ENCODE data around the gene SLCO4A1.

SLCO4A1 gene

DNA sequence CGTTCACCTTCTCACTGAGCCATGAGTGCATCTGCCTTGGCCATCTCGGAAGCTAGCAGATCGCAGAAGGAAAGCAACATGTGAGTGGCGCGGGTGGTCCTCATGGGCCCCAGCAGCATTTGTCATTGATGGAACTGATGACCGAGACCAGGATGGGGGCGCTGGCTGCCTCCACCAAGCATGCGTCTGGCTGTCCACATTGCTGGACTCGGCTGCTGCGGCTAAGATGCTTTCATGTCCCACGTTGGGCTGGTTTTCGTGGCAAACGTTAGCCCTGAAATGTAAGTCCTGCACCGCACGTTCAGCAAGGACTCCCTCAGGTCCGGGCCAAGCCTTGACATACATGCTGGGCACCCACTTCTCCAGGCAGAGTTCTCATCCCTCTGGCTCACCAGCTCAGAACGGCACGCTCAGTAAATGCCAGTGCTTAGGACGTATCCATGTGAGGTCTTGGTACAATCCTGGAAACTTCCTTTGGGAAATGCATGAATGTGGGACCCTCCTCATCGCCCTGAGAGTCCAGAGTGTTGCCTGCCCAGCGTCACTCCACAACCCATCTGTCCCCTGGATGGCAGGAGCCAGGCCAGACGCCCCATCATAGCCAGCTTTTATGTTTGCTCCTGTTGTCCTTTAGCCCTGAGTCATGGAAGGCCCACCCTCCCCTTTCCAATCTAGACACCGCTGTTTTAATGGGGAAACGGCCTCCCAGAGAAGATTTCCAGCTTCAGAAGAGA lies 8.4 kb downstream of the SLCO4A1 start:
- H2BK5ac ChIP-seq (ENCODE audit: low read depth, low read length, poor library complexity): no peak overlapping the region
- no peaks in the 10 kb centered on the region for H3K27me3 ChIP-seq (ENCODE audit: insufficient read depth, low read length)
- no peak overlapping the region for H3K27ac ChIP-seq (ENCODE audit: low read depth, low read length)
- H3K79me2 ChIP-seq (ENCODE audit: control insufficient read depth, insufficient read depth, low read length, poor library complexity): no peaks in the 10 kb centered on the region
- WGBS (ENCODE audit: extremely low coverage, insufficient coverage, insufficient read length): no CpG with 5 or more reads among the region's 24 CpGs
- H3K9me3 ChIP-seq (ENCODE audit: insufficient read depth, low read depth, low read length): peaks cover 1% of the 10 kb centered on the region
- H4K91ac ChIP-seq (ENCODE audit: low read depth, low read length): no peak overlapping the region
- no peak overlapping the region for H3K14ac ChIP-seq (ENCODE audit: low read length)
- H3K36me3 ChIP-seq (ENCODE audit: control insufficient read depth in 1 of 2, insufficient read depth in 2 of 2, low read length in 2 of 2): no peaks in the 10 kb centered on the region
- H3K79me1 ChIP-seq (ENCODE audit: low read length): no peaks in the 10 kb centered on the region
- no peak overlapping the region for H3K18ac ChIP-seq (ENCODE audit: low read length)
- H3K9ac ChIP-seq (ENCODE audit: low read length): no peak overlapping the region
- H2BK120ac ChIP-seq (ENCODE audit: insufficient read depth, low read length, poor library complexity): no peak overlapping the region
- H3K4me2 ChIP-seq (ENCODE audit: low read length): no peak overlapping the region
- no peak overlapping the region for H2AFZ ChIP-seq (ENCODE audit: insufficient read depth, low read length, poor library complexity)
- no peak overlapping the region for H4K12ac ChIP-seq (ENCODE audit: low read depth, low read length)
- no peak overlapping the region for H3K23ac ChIP-seq (ENCODE audit: low read length)
- no peak overlapping the region for H2AK5ac ChIP-seq (ENCODE audit: low read length)
- H2BK12ac ChIP-seq (ENCODE audit: low read length): no peak overlapping the region
- no peak overlapping the region for H3K4me3 ChIP-seq (ENCODE audit: low read depth, low read length)
- H4K8ac ChIP-seq (ENCODE audit: low read depth, low read length): no peak overlapping the region
- DNase-seq: no peak
- H3K4me1 ChIP-seq (ENCODE audit: control insufficient read depth in 1 of 2, insufficient read depth in 2 of 2, low read length in 2 of 2): peaks cover 7 to 12% of the 10 kb centered on the region in 2 experiments
- H3K4ac ChIP-seq (ENCODE audit: low read depth, low read length): no peak overlapping the region

DNA sequence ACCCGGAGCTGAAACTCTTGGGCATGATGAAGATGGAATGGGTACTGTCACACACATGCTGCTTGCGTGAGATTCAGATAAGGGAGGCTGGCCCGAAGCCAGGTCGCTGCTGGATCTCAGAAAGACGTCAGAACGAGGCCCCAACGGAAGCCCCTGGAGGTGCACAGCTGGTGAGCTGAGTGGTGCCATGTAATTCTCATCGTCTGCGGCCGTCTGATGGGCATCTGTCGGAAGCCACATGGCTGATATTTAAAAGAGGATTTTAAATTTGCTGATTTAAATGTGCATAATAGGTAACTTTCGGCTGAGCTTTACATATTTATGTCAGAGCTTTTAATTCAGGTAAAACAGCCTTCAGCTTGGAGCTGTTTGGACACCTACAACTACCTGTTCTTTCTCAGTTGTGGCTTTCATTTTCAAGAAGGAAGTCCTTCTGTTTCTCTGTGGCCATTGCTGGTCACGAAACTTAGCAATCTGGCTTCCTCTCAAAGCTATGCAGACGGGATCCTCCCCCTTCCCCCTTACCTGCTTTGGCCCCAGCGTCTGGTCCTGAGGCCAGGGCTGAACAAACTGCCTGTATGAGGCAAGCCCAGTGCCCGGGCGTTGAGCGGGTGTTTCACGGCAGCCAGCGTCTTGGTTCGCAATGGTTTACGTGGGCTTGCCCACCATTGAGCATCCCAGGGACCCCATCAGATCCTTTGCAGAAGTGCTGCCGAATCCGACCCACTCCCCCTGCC lies 9.2 kb downstream of the SLCO4A1 start:
- Histone ChIP-seq H4K12ac (ENCODE audit: low read depth, low read length) (peak overlapping the region; percentile 52), H3K27me3 (ENCODE audit: insufficient read depth, low read length) (no peaks in the 10 kb centered on the region), H4K91ac (ENCODE audit: low read depth, low read length) (no peak overlapping the region), H3K18ac (ENCODE audit: low read length) (no peak overlapping the region), H2BK5ac (ENCODE audit: low read depth, low read length, poor library complexity) (peak overlapping the region; percentile 26), H2AFZ (ENCODE audit: insufficient read depth, low read length, poor library complexity) (no peak overlapping the region), H3K4me3 (ENCODE audit: low read depth, low read length) (no peak overlapping the region), H3K4me1 (ENCODE audit: control insufficient read depth in 1 of 2, insufficient read depth in 2 of 2, low read length in 2 of 2) (peaks cover 7 to 12% of the 10 kb centered on the region in 2 experiments), H3K9me3 (ENCODE audit: insufficient read depth, low read depth, low read length) (peaks cover 1% of the 10 kb centered on the region), H3K4me2 (ENCODE audit: low read length) (no peak overlapping the region), H3K9ac (ENCODE audit: low read length) (no peak overlapping the region), H3K27ac (ENCODE audit: low read depth, low read length) (no peak overlapping the region), H3K23ac (ENCODE audit: low read length) (no peak overlapping the region), H2BK12ac (ENCODE audit: low read length) (no peak overlapping the region), H2BK120ac (ENCODE audit: insufficient read depth, low read length, poor library complexity) (no peak overlapping the region), H3K4ac (ENCODE audit: low read depth, low read length) (no peak overlapping the region), H3K36me3 (ENCODE audit: control insufficient read depth in 1 of 2, insufficient read depth in 2 of 2, low read length in 2 of 2) (no peaks in the 10 kb centered on the region), H4K8ac (ENCODE audit: low read depth, low read length) (no peak overlapping the region), H3K14ac (ENCODE audit: low read length) (no peak overlapping the region), H3K79me1 (ENCODE audit: low read length) (no peaks in the 10 kb centered on the region), H2AK5ac (ENCODE audit: low read length) (no peak overlapping the region), H3K79me2 (ENCODE audit: control insufficient read depth, insufficient read depth, low read length, poor library complexity) (no peaks in the 10 kb centered on the region)
- no CpG with 5 or more reads among the region's 24 CpGs for whole genome bisulfite sequencing (ENCODE audit: extremely low coverage, insufficient coverage, insufficient read length)
- DNase-seq: peak; percentile 57 to 64

DNA sequence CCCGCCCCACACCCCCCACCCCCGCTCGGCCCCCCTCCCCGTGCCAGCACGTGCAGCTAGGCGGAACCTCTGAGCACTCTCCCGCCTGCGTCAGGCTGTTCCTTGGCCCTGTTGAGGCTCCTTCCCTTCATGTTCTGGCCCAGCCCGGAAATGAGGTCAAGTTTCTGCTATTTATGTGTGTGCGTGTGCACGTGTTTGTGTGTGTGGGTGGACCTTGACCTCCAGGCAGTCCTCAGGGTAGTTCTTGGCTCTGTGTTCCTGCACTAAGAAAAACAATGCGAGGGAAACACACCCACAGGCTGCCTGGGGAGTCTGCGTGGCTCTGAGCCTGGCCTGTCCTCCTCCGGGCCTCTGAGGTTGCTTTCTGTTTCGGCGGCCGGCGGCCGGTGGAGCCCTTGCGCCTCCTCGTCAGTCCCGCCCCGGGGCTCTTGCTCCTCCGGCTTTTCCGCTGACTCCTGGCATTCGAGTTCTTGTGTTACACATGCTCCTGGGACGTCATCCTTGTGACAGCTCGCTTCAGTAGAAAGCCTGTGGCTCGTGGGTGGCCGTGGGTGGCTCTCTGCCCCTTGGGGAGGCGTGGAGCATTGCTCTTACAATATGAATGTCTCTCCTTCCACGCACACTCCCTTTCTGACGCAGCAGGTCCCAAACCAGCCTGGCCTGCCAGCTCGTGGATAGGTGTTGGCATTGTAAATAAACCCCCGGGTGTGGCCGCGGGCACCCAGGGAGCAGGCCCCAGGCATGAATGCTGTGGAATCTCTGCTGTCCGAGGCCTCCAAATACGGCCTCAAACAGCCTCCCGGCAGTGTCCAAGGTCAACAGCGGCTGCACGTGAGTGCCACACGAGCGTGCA lies 10.0 kb downstream of the SLCO4A1 start:
- Histone ChIP-seq H3K14ac (ENCODE audit: low read length) (no peak overlapping the region), H2BK120ac (ENCODE audit: insufficient read depth, low read length, poor library complexity) (no peak overlapping the region), H3K27ac (ENCODE audit: low read depth, low read length) (peak overlapping the region; percentile 11), H3K4me2 (ENCODE audit: low read length) (peak overlapping the region; percentile 28), H3K79me1 (ENCODE audit: low read length) (no peaks in the 10 kb centered on the region), H4K12ac (ENCODE audit: low read depth, low read length) (no peak overlapping the region), H2BK5ac (ENCODE audit: low read depth, low read length, poor library complexity) (no peak overlapping the region), H2BK12ac (ENCODE audit: low read length) (no peak overlapping the region), H4K8ac (ENCODE audit: low read depth, low read length) (no peak overlapping the region), H3K4me1 (ENCODE audit: control insufficient read depth in 1 of 2, insufficient read depth in 2 of 2, low read length in 2 of 2) (peaks cover 7 to 12% of the 10 kb centered on the region in 2 experiments), H2AK5ac (ENCODE audit: low read length) (no peak overlapping the region), H3K4ac (ENCODE audit: low read depth, low read length) (no peak overlapping the region), H3K9ac (ENCODE audit: low read length) (no peak overlapping the region), H3K4me3 (ENCODE audit: low read depth, low read length) (no peak overlapping the region), H3K27me3 (ENCODE audit: insufficient read depth, low read length) (no peaks in the 10 kb centered on the region), H3K18ac (ENCODE audit: low read length) (no peak overlapping the region), H2AFZ (ENCODE audit: insufficient read depth, low read length, poor library complexity) (no peak overlapping the region), H3K23ac (ENCODE audit: low read length) (no peak overlapping the region), H4K91ac (ENCODE audit: low read depth, low read length) (no peak overlapping the region), H3K9me3 (ENCODE audit: insufficient read depth, low read depth, low read length) (peaks cover 1% of the 10 kb centered on the region), H3K36me3 (ENCODE audit: control insufficient read depth in 1 of 2, insufficient read depth in 2 of 2, low read length in 2 of 2) (no peaks in the 10 kb centered on the region), H3K79me2 (ENCODE audit: control insufficient read depth, insufficient read depth, low read length, poor library complexity) (no peaks in the 10 kb centered on the region)
- DNase-seq: peak; percentile 97 to 98
- WGBS (ENCODE audit: extremely low coverage, insufficient coverage, insufficient read length): no CpG with 5 or more reads among the region's 44 CpGs

DNA sequence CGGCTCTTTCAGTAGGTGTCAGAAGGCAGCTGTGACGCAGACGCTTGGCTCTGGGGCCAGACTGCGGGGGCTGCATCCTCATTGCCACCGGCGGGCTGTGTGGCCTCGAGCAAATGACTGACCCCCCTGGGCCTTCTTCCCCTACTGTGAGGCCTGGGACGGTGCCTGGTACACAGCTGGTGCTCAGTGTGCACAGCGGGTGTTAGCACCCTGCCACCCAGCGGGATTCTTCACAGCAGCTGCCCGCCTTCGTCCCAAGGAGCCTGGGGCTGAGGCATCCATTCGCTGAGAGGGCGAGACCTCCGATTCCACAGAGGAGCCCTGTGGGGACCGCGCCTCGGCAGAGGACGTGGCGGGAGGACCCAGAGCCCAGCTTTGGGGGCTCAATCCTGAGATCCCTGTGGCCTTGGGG lies 10.6 kb downstream of the SLCO4A1 start:
- no peak overlapping the region for H3K14ac ChIP-seq (ENCODE audit: low read length)
- no peak overlapping the region for H2BK5ac ChIP-seq (ENCODE audit: low read depth, low read length, poor library complexity)
- no peak overlapping the region for H2AFZ ChIP-seq (ENCODE audit: insufficient read depth, low read length, poor library complexity)
- no peak overlapping the region for H3K4me3 ChIP-seq (ENCODE audit: low read depth, low read length)
- H2AK5ac ChIP-seq (ENCODE audit: low read length): no peak overlapping the region
- H3K9me3 ChIP-seq (ENCODE audit: insufficient read depth, low read depth, low read length): no peaks in the 10 kb centered on the region
- no peak overlapping the region for H3K4me2 ChIP-seq (ENCODE audit: low read length)
- no peaks in the 10 kb centered on the region for H3K79me2 ChIP-seq (ENCODE audit: control insufficient read depth, insufficient read depth, low read length, poor library complexity)
- H4K8ac ChIP-seq (ENCODE audit: low read depth, low read length): no peak overlapping the region
- H3K36me3 ChIP-seq (ENCODE audit: control insufficient read depth in 1 of 2, insufficient read depth in 2 of 2, low read length in 2 of 2): no peaks in the 10 kb centered on the region
- H4K12ac ChIP-seq (ENCODE audit: low read depth, low read length): no peak overlapping the region
- peaks cover 7 to 12% of the 10 kb centered on the region in 2 experiments for H3K4me1 ChIP-seq (ENCODE audit: control insufficient read depth in 1 of 2, insufficient read depth in 2 of 2, low read length in 2 of 2)
- H4K91ac ChIP-seq (ENCODE audit: low read depth, low read length): no peak overlapping the region
- H3K27ac ChIP-seq (ENCODE audit: low read depth, low read length): peak overlapping the region; percentile 11
- H3K4ac ChIP-seq (ENCODE audit: low read depth, low read length): no peak overlapping the region
- H3K79me1 ChIP-seq (ENCODE audit: low read length): no peaks in the 10 kb centered on the region
- no CpG with 5 or more reads among the region's 20 CpGs for WGBS (ENCODE audit: extremely low coverage, insufficient coverage, insufficient read length)
- no peak for DNase-seq
- no peak overlapping the region for H3K23ac ChIP-seq (ENCODE audit: low read length)
- H2BK12ac ChIP-seq (ENCODE audit: low read length): no peak overlapping the region
- no peak overlapping the region for H2BK120ac ChIP-seq (ENCODE audit: insufficient read depth, low read length, poor library complexity)
- H3K18ac ChIP-seq (ENCODE audit: low read length): no peak overlapping the region
- no peak overlapping the region for H3K9ac ChIP-seq (ENCODE audit: low read length)
- H3K27me3 ChIP-seq (ENCODE audit: insufficient read depth, low read length): no peaks in the 10 kb centered on the region

All from trophoblast cell (in vitro differentiated cells and primary cell).